Gastroesophageal sphincter (tissue), 3 donors: Measurements from ENCODE around the gene PMPCB.
"Not testable (repeated sequence)": the region's sequence is repeated elsewhere in the genome, so short reads cannot be mapped to it uniquely, and the experiment has no call there.

Experiments
- CTCF ChIP-seq, 4 experiments: fragments of 200-600 bp in 2 of 4; fragments of 450-650 bp in 2 of 4; sonication (generic) in 1 of 4; IDR thresholded peaks; one replicate each; pipeline ENCODE4 v1.5.1; 2017 to 2019; ENCODE audit warnings: antibody characterized with exemption in 4 of 4, mild to moderate bottlenecking in 2 of 4, moderate library complexity in 2 of 4
- EP300 ChIP-seq: sonication (generic); formaldehyde crosslinking; IDR thresholded peaks from one replicate; pipeline ENCODE4 v1.6.1; 2017; ENCODE audit warnings: antibody characterized with exemption, mild to moderate bottlenecking
- POLR2A ChIP-seq, 2 donors: fragments of 450-650 bp; IDR thresholded peaks; one replicate each; pipeline ENCODE4 v1.6.1; 2017; ENCODE audit warnings: antibody characterized with exemption in 2 of 2, mild to moderate bottlenecking in 2 of 2, moderate library complexity in 1 of 2
- POLR2AphosphoS5 ChIP-seq: sonication (generic); formaldehyde crosslinking; IDR thresholded peaks from one replicate; pipeline ENCODE4 v1.6.1; 2017; ENCODE audit warnings: antibody characterized with exemption

GRCh38 chr7:103274867-103275266 is 22.4 kb upstream of the PMPCB start:
- TF ChIP-seq POLR2AphosphoS5; CTCF (IDR thresholded peaks at IDR 0.05); POLR2A (IDR thresholded peaks at IDR 0.05); EP300: not testable (repeated sequence)
